ENCODE data around the gene CALN1. TPM values are rescaled to one million over a fixed set of nuclear protein-coding genes. Genes with fewer than 3 reads are reported as not detected.

The CALN1 gene
- total and polyA plus RNA-seq, 7 donors: 0.01 to 0.06 (median 0.02) TPM; not detected in 2

GRCh38 chr7:72016574-72016973 lies 395.6 kb downstream of the CALN1 start:
- DNase-seq (no peak), ATAC-seq (no peak)
- TF ChIP-seq CTCF (IDR thresholded peaks at IDR 0.05): no peak
- intact Hi-C loops (cut with DNase I): no loop called here
- Histone ChIP-seq H3K4me1 (no peaks in the 10 kb centered on the region), H3K9me3 (peaks cover 10% of the 10 kb centered on the region), H3K4me3 (no peak overlapping the region), H3K27me3 (ENCODE audit: insufficient read depth in 3 of 3, low read length in 2 of 3) (peaks cover 0 to 3% (median 0%) of the 10 kb centered on the region in 3 donors), H3K27ac (no peak overlapping the region), H3K36me3 (ENCODE audit: insufficient read depth in 1 of 2, low read depth in 1 of 2) (no peaks in the 10 kb centered on the region)
- WGBS, 3 donors: 91 to 94% (median 92%) methylated on average over 3 of the region's 3 CpGs

- Histone ChIP-seq H3K4me3 (no peak overlapping the region), H3K27ac (no peak overlapping the region), H3K4me1 (no peaks in the 10 kb centered on the region), H3K9me3 (peaks cover 10% of the 10 kb centered on the region), H3K36me3 (ENCODE audit: insufficient read depth in 1 of 2, low read depth in 1 of 2) (no peaks in the 10 kb centered on the region), H3K27me3 (ENCODE audit: insufficient read depth in 3 of 3, low read length in 2 of 3) (no peaks in the 10 kb centered on the region)
- no peak for TF ChIP-seq CTCF (IDR thresholded peaks at IDR 0.05)
- intact Hi-C loops (cut with DNase I): no loop called here
- DNase-seq (no peak), ATAC-seq (no peak)
- WGBS, 3 donors: 63 to 80% (median 74%) methylated on average over 4 of the region's 4 CpGs
Measured at GRCh38 chr7:72015136-72015535, 397.0 kb downstream of the CALN1 start.

DNA sequence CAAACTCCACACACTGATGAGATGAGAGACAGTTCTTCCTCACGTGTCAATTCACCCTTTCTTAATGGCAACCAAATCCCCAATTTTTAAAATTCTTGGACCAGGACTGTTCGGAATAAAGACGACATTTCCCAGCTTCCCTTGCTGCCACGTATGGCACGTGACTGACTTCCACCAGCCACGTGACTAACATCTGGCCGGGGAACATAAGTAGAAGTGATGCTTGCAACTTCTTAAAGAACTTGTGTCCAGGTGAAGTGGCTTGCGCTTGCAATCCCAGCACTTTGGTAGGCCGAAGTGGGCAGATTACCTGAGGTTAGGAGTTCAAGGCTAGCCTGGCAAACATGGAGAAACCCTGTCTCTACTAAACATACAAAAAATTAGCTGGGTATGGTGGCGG lies 405.1 kb downstream of the CALN1 start:
- intact Hi-C loops (cut with DNase I): no loop called here
- DNase-seq (no peak), ATAC-seq (no peak)
- no peak overlapping the region for H3K27ac ChIP-seq
- WGBS, 3 donors: 89 to 94% (median 93%) methylated on average over 10 of the region's 10 CpGs
- H3K27me3 ChIP-seq (ENCODE audit: insufficient read depth in 3 of 3, low read length in 2 of 3): no peaks in the 10 kb centered on the region
- no peak for TF ChIP-seq CTCF (IDR thresholded peaks at IDR 0.05)
- no peaks in the 10 kb centered on the region for H3K36me3 ChIP-seq (ENCODE audit: insufficient read depth in 1 of 2, low read depth in 1 of 2)
- H3K4me1 ChIP-seq: no peaks in the 10 kb centered on the region
- no peak overlapping the region for H3K4me3 ChIP-seq
- peaks cover 3% of the 10 kb centered on the region for H3K9me3 ChIP-seq

GRCh38 chr7:72003236-72003635 lies 408.9 kb downstream of the CALN1 start:
- Histone ChIP-seq H3K9me3 (peaks cover 3% of the 10 kb centered on the region), H3K4me3 (no peak overlapping the region), H3K27me3 (ENCODE audit: insufficient read depth in 3 of 3, low read length in 2 of 3) (no peaks in the 10 kb centered on the region), H3K27ac (no peak overlapping the region), H3K4me1 (no peaks in the 10 kb centered on the region), H3K36me3 (ENCODE audit: insufficient read depth in 1 of 2, low read depth in 1 of 2) (no peaks in the 10 kb centered on the region)
- TF ChIP-seq CTCF (IDR thresholded peaks at IDR 0.05): no peak
- 84 to 89% (median 88%) methylated on average over 6 of the region's 6 CpGs for WGBS, 3 donors
- DNase-seq: no peak
- no peak for ATAC-seq
- intact Hi-C loops (cut with DNase I): no loop called here

DNA sequence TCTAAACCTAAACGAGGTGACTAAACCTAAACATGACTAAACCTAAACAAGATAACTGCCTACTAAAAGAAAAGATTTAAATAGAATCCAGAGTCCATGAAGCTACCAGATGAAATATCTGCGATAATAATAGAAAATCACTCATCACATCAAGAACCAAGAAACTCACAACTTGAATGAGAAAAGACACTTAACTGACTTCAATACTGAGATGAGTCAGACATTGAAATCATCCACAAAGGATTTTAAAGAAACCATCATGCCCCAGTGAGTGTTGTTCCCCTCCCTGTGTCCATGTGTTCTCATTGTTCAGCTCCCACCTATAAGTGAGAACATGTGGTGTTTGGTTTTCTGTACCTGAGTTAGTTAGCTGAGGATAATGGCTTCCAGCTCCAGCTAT lies 416.0 kb downstream of the CALN1 start:
- no peak overlapping the region for H3K4me3 ChIP-seq
- peaks cover 0 to 2% (median 0%) of the 10 kb centered on the region in 3 donors for H3K27me3 ChIP-seq (ENCODE audit: insufficient read depth in 3 of 3, low read length in 2 of 3)
- intact Hi-C loops (cut with DNase I): no loop called here
- no peaks in the 10 kb centered on the region for H3K9me3 ChIP-seq
- no peaks in the 10 kb centered on the region for H3K36me3 ChIP-seq (ENCODE audit: insufficient read depth in 1 of 2, low read depth in 1 of 2)
- H3K27ac ChIP-seq: no peak overlapping the region
- H3K4me1 ChIP-seq: no peaks in the 10 kb centered on the region
- no peak for DNase-seq
- WGBS, 3 donors: 84 to 93% (median 88%) methylated on average over 2 of the region's 2 CpGs
- TF ChIP-seq CTCF (IDR thresholded peaks at IDR 0.05): no peak
- no peak for ATAC-seq

Data from psoas muscle (tissue), 8 donors.